HG03175 (cell line): Measurements from ENCODE around the gene FABP6.
"Not testable (repeated sequence)": the region's sequence is repeated elsewhere in the genome, so short reads cannot be mapped to it uniquely, and the experiment has no call there.

Experiments used
- ATAC-seq: cut with Tn5 transposase; IDR thresholded peaks from one replicate; pipeline ENCODE4 v1.9.1; 2021; ENCODE audit warnings: mild to moderate bottlenecking, moderate library complexity; ENCODE audit not compliant: unreplicated experiment

Gene FABP6

GRCh38 chr5:160219356-160219755, 9.9 kb upstream of the FABP6 start:
- no peak for ATAC-seq

- ATAC-seq, result no peak
Measured at GRCh38 chr5:160221082-160221481, 8.2 kb upstream of the FABP6 start.

GRCh38 chr5:160227012-160227411, 2.3 kb upstream of the FABP6 start:
- no peak for ATAC-seq

- no peak for ATAC-seq
Measured at GRCh38 chr5:160230686-160231527, 1.6 kb downstream of the FABP6 start.

- ATAC-seq, result no peak
Measured at GRCh38 chr5:160231783-160232342, 2.6 kb downstream of the FABP6 start.

GRCh38 chr5:160233215-160233614, 3.9 kb downstream of the FABP6 start:
- no peak for ATAC-seq

GRCh38 chr5:160235731-160236130, 6.4 kb downstream of the FABP6 start:
- no peak for ATAC-seq

GRCh38 chr5:160237571-160238093, 8.3 kb downstream of the FABP6 start:
- no peak for ATAC-seq

GRCh38 chr5:160240350-160240749, 11.0 kb downstream of the FABP6 start:
- ATAC-seq, result no peak

- no peak for ATAC-seq
Measured at GRCh38 chr5:160242145-160242544, 12.8 kb downstream of the FABP6 start.

GRCh38 chr5:160245506-160246086, 16.3 kb downstream of the FABP6 start:
- ATAC-seq, result no peak

GRCh38 chr5:160249570-160249969, 20.3 kb downstream of the FABP6 start:
- not testable (repeated sequence) for ATAC-seq

GRCh38 chr5:160250226-160250625, 20.9 kb downstream of the FABP6 start:
- no peak for ATAC-seq

- ATAC-seq, result no peak
Measured at GRCh38 chr5:160250826-160251225, 21.5 kb downstream of the FABP6 start.

GRCh38 chr5:160251406-160252155, 22.3 kb downstream of the FABP6 start:
- ATAC-seq, result no peak

GRCh38 chr5:160252916-160253315, 23.6 kb downstream of the FABP6 start:
- ATAC-seq, result no peak

GRCh38 chr5:160253441-160253840, 24.1 kb downstream of the FABP6 start:
- no peak for ATAC-seq

- ATAC-seq, result no peak
Measured at GRCh38 chr5:160254706-160255105, 25.4 kb downstream of the FABP6 start.

- no peak for ATAC-seq
Measured at GRCh38 chr5:160259341-160259740, 30.0 kb downstream of the FABP6 start.

GRCh38 chr5:160260006-160260775, 30.9 kb downstream of the FABP6 start:
- ATAC-seq, result no peak
